HEK293 (cell line): ENCODE data around the gene PTPN20.

Experiments
- BCL11B ChIP-seq: fragments of 450-650 bp; formaldehyde crosslinking; IDR thresholded peaks from 2 replicates; pipeline ENCODE4 v1.5.1; 2016; ENCODE audit warnings: low read depth, missing biosample characterization, missing genetic modification characterization
- CTCF ChIP-seq: fragments of 450-650 bp; formaldehyde crosslinking; IDR thresholded peaks from 2 replicates; pipeline ENCODE4 v1.5.1; 2016; ENCODE audit warnings: missing biosample characterization, missing genetic modification characterization
- GFI1B ChIP-seq: fragments of 450-650 bp; formaldehyde crosslinking; IDR thresholded peaks from 2 replicates; pipeline ENCODE4 v1.5.1; 2016; ENCODE audit warnings: missing biosample characterization, missing genetic modification characterization
- REST ChIP-seq: fragments of 450-650 bp; formaldehyde crosslinking; IDR thresholded peaks from 2 replicates; pipeline ENCODE4 v1.5.1; 2016; ENCODE audit warnings: missing biosample characterization, missing genetic modification characterization
- YY1 ChIP-seq: fragments of 450-650 bp; formaldehyde crosslinking; IDR thresholded peaks from 2 replicates; pipeline ENCODE4 v1.5.1; 2018; ENCODE audit warnings: missing biosample characterization, missing genetic modification characterization
- ZNF423 ChIP-seq: fragments of 450-650 bp; formaldehyde crosslinking; IDR thresholded peaks from 2 replicates; pipeline ENCODE4 v1.5.1; 2016; ENCODE audit warnings: missing biosample characterization, missing genetic modification characterization
- ZNF513 ChIP-seq: fragments of 450-650 bp; IDR thresholded peaks from 2 replicates; pipeline ENCODE4 v1.5.1; 2018; ENCODE audit warnings: missing biosample characterization, missing genetic modification characterization
- ZNF529 ChIP-seq: fragments of 450-650 bp; formaldehyde crosslinking; IDR thresholded peaks from 2 replicates; pipeline ENCODE4 v1.5.1; 2017; ENCODE audit warnings: missing genetic modification characterization, missing biosample characterization; ENCODE audit not compliant: insufficient replicate concordance

- TF ChIP-seq GFI1B (tag by site-specific recombination) = no peak
- TF ChIP-seq ZNF529 = no peak
- TF ChIP-seq REST (tag by site-specific recombination) = no peak
- no peak for TF ChIP-seq BCL11B (tag by site-specific recombination)
- no peak for TF ChIP-seq ZNF513 (tag by site-specific recombination)
- TF ChIP-seq ZNF423 = no peak
- no peak for TF ChIP-seq CTCF (tag by site-specific recombination)
- TF ChIP-seq YY1 = no peak
Measured at GRCh38 chr10:47038881-47039561, 127.8 kb downstream of the PTPN20 start.
